LNCAP (cell line): ENCODE measurements around the gene SIPA1.

Source experiments
- CTCF ChIP-seq: fragments of 450-650 bp; IDR thresholded peaks from 2 replicates; pipeline ENCODE4 v1.5.1; 2017; ENCODE audit warnings: mild to moderate bottlenecking

SIPA1 gene

GRCh38 chr11:65637794-65638419 lies at the start of gene SIPA1:
Gene SIPA1 (plus strand): TSS chr11:65638101. CDS start chr11:65640922, 2,821 bp downstream.
- TF ChIP-seq CTCF = peak; percentile 37

- peak; percentile 50 for TF ChIP-seq CTCF
These were observed 49.5 kb upstream of the SIPA1 start for GRCh38 chr11:65588199-65589054.

GRCh38 chr11:65589444-65590239 lies 48.3 kb upstream of the SIPA1 start:
- no peak for TF ChIP-seq CTCF

- no peak for TF ChIP-seq CTCF
These were observed 47.6 kb upstream of the SIPA1 start for GRCh38 chr11:65590240-65590738.

GRCh38 chr11:65591939-65592857 lies 45.7 kb upstream of the SIPA1 start:
- no peak for TF ChIP-seq CTCF

- TF ChIP-seq CTCF = no peak
These were observed 44.9 kb upstream of the SIPA1 start for GRCh38 chr11:65592858-65593517.
